Natural killer cell (primary cell): Measurements from ENCODE around the gene GCN1. TPM values are rescaled to one million over a fixed set of nuclear protein-coding genes. Genes with fewer than 3 reads are reported as not detected.
A peak's percentile ranks its signal among the peaks of the same experiment; 100 is the strongest.

Experiments
- ATAC-seq, 3 donors: fragments of 150-1000 bp in 2 of 3; fragments of 200-7000 bp in 1 of 3; cut with Tn5 transposase; 1 replicate in 1 of 3; 2 replicates in 2 of 3; pipeline ENCODE4 v1.10.0; 2021; ENCODE audit warnings: mild to moderate bottlenecking in 2 of 3, moderate library complexity in 2 of 3
- DNase-seq, 2 donors: peaks; one replicate each; pipeline versions ENCODE4 v3.0.0 to v3.0.0-alpha.2; 2013 to 2021; ENCODE audit warnings: mixed read lengths in 1 of 2
- H3K27ac ChIP-seq: one replicate; pipeline ENCODE4 v1.5.1; 2013; ENCODE audit warnings: mild to moderate bottlenecking, low read length
- H3K27me3 ChIP-seq: one replicate; pipeline ENCODE4 v1.6.1; 2013; ENCODE audit warnings: low read length; ENCODE audit not compliant: control insufficient read depth, insufficient read depth
- H3K36me3 ChIP-seq: one replicate; pipeline ENCODE4 v1.6.1; 2013; ENCODE audit warnings: low read length; ENCODE audit not compliant: control insufficient read depth, insufficient read depth
- H3K4me1 ChIP-seq: one replicate; pipeline ENCODE4 v1.6.1; 2013; ENCODE audit warnings: low read length; ENCODE audit not compliant: control insufficient read depth, insufficient read depth
- H3K4me3 ChIP-seq: one replicate; pipeline ENCODE4 v1.5.1; 2013; ENCODE audit warnings: low read length
- H3K9me3 ChIP-seq: one replicate; pipeline ENCODE4 v1.6.1; 2013; ENCODE audit warnings: low read length; ENCODE audit not compliant: control insufficient read depth, insufficient read depth
- H3K27ac Mint-ChIP-seq, 2 donors: one replicate each; pipeline ENCODE4 v1.8.0; 2022; ENCODE audit warnings: mild to moderate bottlenecking in 2 of 2, mixed read lengths in 2 of 2, moderate library complexity in 1 of 2
- H3K27me3 Mint-ChIP-seq, 2 donors: one replicate each; pipeline ENCODE4 v1.8.0; 2022; ENCODE audit warnings: low read depth in 2 of 2, mixed read lengths in 2 of 2
- H3K36me3 Mint-ChIP-seq: one replicate; pipeline ENCODE4 v1.8.0; 2022; ENCODE audit warnings: mixed read lengths
- H3K4me1 Mint-ChIP-seq, 2 donors: one replicate each; pipeline ENCODE4 v1.8.0; 2022; ENCODE audit warnings: mixed read lengths in 2 of 2
- H3K4me3 Mint-ChIP-seq: one replicate; pipeline ENCODE4 v1.8.0; 2022; ENCODE audit warnings: mild to moderate bottlenecking, moderate library complexity, mixed read lengths
- H3K9me3 Mint-ChIP-seq, 2 donors: one replicate each; pipeline ENCODE4 v1.8.0; 2022; ENCODE audit warnings: mixed read lengths in 2 of 2
- WGBS: methylation state at CpG from one replicate; pipeline ENCODE4 v1.1.7; 2013; ENCODE audit warnings: missing lambda C conversion rate; ENCODE audit not compliant: insufficient coverage; 5-methylcytosine and 5-hydroxymethylcytosine counted together
- intact Hi-C: fragments of 100-400 bp; cut with micrococcal nuclease; formaldehyde crosslinking; loops from one replicate; pipeline ENCODE4 v1.14.2; 2022
- total RNA-seq, 4 donors: library from RNA; stranded (reverse); fragments of 120-200 nt in 1 of 4; gene quantifications; one replicate each; pipeline versions ENCODE4 v1.2.3 to v1.2.4, GENCODE V29; 2013 to 2022
- TF ChIP-seq, protein P1 (sequence below): fragments of 200-600 bp; IDR thresholded peaks from one replicate; pipeline ENCODE4 v1.8.0; 2022; ENCODE audit warnings: antibody characterized with exemption

GCN1 gene
- total RNA-seq, 3 donors from 2014 or later (not counting 1 experiment from before 2014, with no cell fraction given), result 119 to 141 (median 120) TPM

DNA sequence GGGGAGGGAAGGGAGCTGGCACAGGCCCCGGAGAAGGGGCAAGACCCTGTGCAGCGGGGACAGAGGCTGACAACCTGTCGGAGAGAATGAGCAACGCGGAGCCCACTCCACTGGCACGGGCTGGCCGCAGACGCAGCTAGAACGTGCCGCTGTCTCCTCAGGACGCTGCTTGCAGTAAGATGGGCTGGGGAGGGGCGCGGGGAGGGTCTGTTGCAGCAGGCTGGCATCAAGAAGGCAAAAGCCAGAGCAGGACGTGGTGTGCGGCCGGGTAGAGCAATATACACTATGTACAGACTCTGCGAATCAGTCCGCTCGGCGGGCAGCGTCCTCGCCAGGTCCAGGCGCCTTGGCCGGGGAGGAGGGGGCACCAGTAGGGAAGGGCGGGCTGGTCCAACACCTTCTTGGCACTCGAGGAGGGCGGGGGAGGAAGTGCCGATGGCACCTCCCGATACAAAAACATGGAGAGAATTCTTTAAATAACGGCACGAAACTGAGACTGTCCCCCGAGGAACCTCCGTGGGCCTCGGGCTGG, 97.8 kb downstream of the GCN1 start:
- Histone ChIP-seq H3K27me3 (no peaks in the 10 kb centered on the region), H3K27ac (no peak overlapping the region), H3K4me1 (peaks cover 37% of the 10 kb centered on the region), H3K4me3 (no peak overlapping the region), H3K36me3 (peaks cover 56% of the 10 kb centered on the region), H3K9me3 (no peaks in the 10 kb centered on the region)
- peak overlapping the region in 1 of 2 donors; percentile 18 for H3K27ac Mint-ChIP-seq
- DNase-seq (no peak), ATAC-seq (no peak)
- H3K4me1 Mint-ChIP-seq, result peaks cover 7 to 40% of the 10 kb centered on the region in 2 donors
- WGBS, result 96% methylated on average over 34 of the region's 34 CpGs
- no peak overlapping the region for H3K4me3 Mint-ChIP-seq
- H3K9me3 Mint-ChIP-seq, result no peaks in the 10 kb centered on the region
- no peaks in the 10 kb centered on the region for H3K27me3 Mint-ChIP-seq
- TF ChIP-seq, protein P1, sequence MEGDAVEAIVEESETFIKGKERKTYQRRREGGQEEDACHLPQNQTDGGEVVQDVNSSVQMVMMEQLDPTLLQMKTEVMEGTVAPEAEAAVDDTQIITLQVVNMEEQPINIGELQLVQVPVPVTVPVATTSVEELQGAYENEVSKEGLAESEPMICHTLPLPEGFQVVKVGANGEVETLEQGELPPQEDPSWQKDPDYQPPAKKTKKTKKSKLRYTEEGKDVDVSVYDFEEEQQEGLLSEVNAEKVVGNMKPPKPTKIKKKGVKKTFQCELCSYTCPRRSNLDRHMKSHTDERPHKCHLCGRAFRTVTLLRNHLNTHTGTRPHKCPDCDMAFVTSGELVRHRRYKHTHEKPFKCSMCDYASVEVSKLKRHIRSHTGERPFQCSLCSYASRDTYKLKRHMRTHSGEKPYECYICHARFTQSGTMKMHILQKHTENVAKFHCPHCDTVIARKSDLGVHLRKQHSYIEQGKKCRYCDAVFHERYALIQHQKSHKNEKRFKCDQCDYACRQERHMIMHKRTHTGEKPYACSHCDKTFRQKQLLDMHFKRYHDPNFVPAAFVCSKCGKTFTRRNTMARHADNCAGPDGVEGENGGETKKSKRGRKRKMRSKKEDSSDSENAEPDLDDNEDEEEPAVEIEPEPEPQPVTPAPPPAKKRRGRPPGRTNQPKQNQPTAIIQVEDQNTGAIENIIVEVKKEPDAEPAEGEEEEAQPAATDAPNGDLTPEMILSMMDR, result no peak
- intact Hi-C loops, result no loop called here
- no peaks in the 10 kb centered on the region for H3K36me3 Mint-ChIP-seq

DNA sequence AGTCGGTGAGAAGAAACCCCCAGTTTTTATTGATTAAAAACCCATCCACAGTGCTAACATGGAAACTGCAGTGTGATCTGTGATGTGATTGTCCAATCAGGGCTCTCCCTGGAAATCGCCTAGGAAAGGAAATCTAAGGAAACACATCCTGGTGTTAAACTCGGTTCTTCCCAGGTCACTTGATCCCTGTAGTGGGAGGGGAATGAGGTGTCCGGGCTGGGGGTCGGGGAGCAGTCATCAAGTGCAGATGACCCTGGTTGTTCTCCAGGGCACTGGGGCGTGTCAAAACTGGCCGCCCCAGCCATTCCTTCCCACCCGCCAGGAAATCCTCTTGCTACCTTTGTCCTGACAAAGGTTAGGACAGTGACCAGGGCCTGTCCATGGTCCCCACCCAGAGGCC, 98.8 kb downstream of the GCN1 start:
- TF ChIP-seq, protein P1, result no peak
- DNase-seq, result no peak
- no peak for ATAC-seq
- H3K27ac ChIP-seq, result no peak overlapping the region
- no peaks in the 10 kb centered on the region for H3K36me3 Mint-ChIP-seq
- no peaks in the 10 kb centered on the region for H3K9me3 Mint-ChIP-seq
- 97% methylated on average over 7 of the region's 8 CpGs for WGBS
- no peaks in the 10 kb centered on the region for H3K27me3 Mint-ChIP-seq
- intact Hi-C loops, result no loop called here
- peaks cover 8 to 38% of the 10 kb centered on the region in 2 donors for H3K4me1 Mint-ChIP-seq
- H3K4me3 Mint-ChIP-seq, result no peak overlapping the region
- H3K4me1 ChIP-seq, result peaks cover 26% of the 10 kb centered on the region
- no peak overlapping the region for H3K27ac Mint-ChIP-seq
- no peaks in the 10 kb centered on the region for H3K27me3 ChIP-seq
- H3K4me3 ChIP-seq, result no peak overlapping the region
- no peaks in the 10 kb centered on the region for H3K9me3 ChIP-seq
- peaks cover 52% of the 10 kb centered on the region for H3K36me3 ChIP-seq

DNA sequence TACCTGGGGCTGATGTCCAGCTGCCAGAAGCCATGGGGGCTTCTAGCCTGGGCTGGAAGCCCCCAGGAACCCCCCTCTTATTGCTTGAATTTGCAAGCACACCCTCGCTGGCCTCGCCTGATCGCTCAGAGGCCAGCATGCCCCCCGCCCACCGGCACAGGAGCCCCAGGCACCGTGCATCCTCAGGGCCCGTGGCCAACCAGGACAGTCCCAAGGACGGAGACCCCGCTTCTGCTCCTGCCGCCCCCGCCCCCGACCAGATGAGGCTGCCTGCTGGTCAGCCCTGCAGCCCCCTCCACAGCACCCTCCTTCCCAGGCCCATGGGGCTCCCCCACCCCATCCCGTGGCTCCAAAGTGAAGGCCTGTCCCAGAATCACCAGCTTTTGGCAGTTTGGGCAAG, 99.2 kb downstream of the GCN1 start:
- no peak for ATAC-seq

More for the DNA sequence above, 99.2 kb downstream of the GCN1 start:
- Mint-ChIP-seq H3K4me3 (no peak overlapping the region), H3K4me1 (peaks cover 8 to 34% of the 10 kb centered on the region in 2 donors), H3K27me3 (no peaks in the 10 kb centered on the region), H3K36me3 (no peaks in the 10 kb centered on the region), H3K9me3 (no peaks in the 10 kb centered on the region), H3K27ac (no peak overlapping the region)
- Histone ChIP-seq H3K27ac (no peak overlapping the region), H3K9me3 (no peaks in the 10 kb centered on the region), H3K4me3 (no peak overlapping the region), H3K4me1 (peaks cover 22% of the 10 kb centered on the region), H3K36me3 (peaks cover 51% of the 10 kb centered on the region), H3K27me3 (no peaks in the 10 kb centered on the region)
- DNase-seq, result no peak
- TF ChIP-seq, protein P1, result no peak
- 98% methylated on average over 13 of the region's 13 CpGs for WGBS
- intact Hi-C loops, result no loop called here
